ENCODE results near the gene RNF111. TPM values are rescaled to one million over a fixed set of nuclear protein-coding genes. Genes with fewer than 3 reads are reported as not detected.

RNF111 gene
- total and polyA plus RNA-seq, 2 of the 13 experiments (the other 11 are each of a cell fraction or from before 2014, with no cell fraction given), result 12.1 to 23.1 TPM

- H3K4me2 ChIP-seq (ENCODE audit: low read depth, low read length), result no peak overlapping the region
- H4K20me1 ChIP-seq (ENCODE audit: insufficient read depth, low read length), result no peaks in the 10 kb centered on the region
- no peak for DNase-seq (ENCODE audit: low spot score)
- H3K4me1 ChIP-seq (ENCODE audit: insufficient read depth, low read length), result no peaks in the 10 kb centered on the region
- H3K79me2 ChIP-seq (ENCODE audit: insufficient read depth, low read length), result no peaks in the 10 kb centered on the region
- ChIA-PET CTCF (ENCODE audit: low intra/inter-chr PET ratio, low total read pairs) (no interaction called here), POLR2A (no interaction called here)
- no peaks in the 10 kb centered on the region for H3K9me3 ChIP-seq (ENCODE audit: low read length)
- intact Hi-C loops (cut with micrococcal nuclease; ENCODE audit: unreplicated experiment) (no loop called here), in situ Hi-C loops (cut with HindIII; ENCODE audit: extremely low pct_ligation_motif_present, low pct_unique_long_range_greater_than_20kb) (loop anchor here (10.0 kb wide), 1 partner anchor 542 kb away; no protein-coding TSS in a partner anchor)
- FAIRE-seq, result no peak
- H3K4me3 ChIP-seq (replicated peaks in 1 of 3; ENCODE audit: insufficient read depth in 1 of 3, low read depth in 2 of 3, low read length in 3 of 3), result no peak overlapping the region
- no TSS peak for BruUV-seq (replicated peaks)
- H3K36me3 ChIP-seq (replicated peaks in 1 of 2; ENCODE audit: control insufficient read depth in 1 of 2, insufficient read depth in 2 of 2, low read length in 2 of 2), result no peaks in the 10 kb centered on the region
- H3K9ac ChIP-seq (ENCODE audit: insufficient read depth, low read depth, low read length), result no peak overlapping the region
- no peak overlapping the region for H2AFZ ChIP-seq (ENCODE audit: low read length)
- no peak overlapping the region for H3K27ac ChIP-seq (ENCODE audit: extremely low read length, insufficient read depth, low read length)
- peaks cover 2 to 6% of the 10 kb centered on the region in 2 experiments; a peak in 2 of 5 replicates for H3K27me3 ChIP-seq (ENCODE audit: control insufficient read depth in 1 of 2, insufficient read depth in 2 of 2, low read length in 2 of 2)
- no peak for ATAC-seq
- TF ChIP-seq NFYB (CRISPR knock-in tag; IDR thresholded peaks at IDR 0.05), result no peak
- TF ChIP-seq POGZ (CRISPR knock-in tag; IDR thresholded peaks at IDR 0.05), result no peak
- no peak for TF ChIP-seq ZZZ3 (CRISPR knock-in tag; IDR thresholded peaks at IDR 0.05; ENCODE audit: borderline replicate concordance)
- no peak for TF ChIP-seq CSRNP1 (CRISPR knock-in tag; IDR thresholded peaks at IDR 0.05)
- no peak for TF ChIP-seq DR1 (CRISPR knock-in tag; IDR thresholded peaks at IDR 0.05)
- no peak for TF ChIP-seq MTERF4 (CRISPR knock-in tag; IDR thresholded peaks at IDR 0.05)
- no peak for TF ChIP-seq TGIF2 (CRISPR knock-in tag; IDR thresholded peaks at IDR 0.05)
- TF ChIP-seq DDIT3 (CRISPR knock-in tag; IDR thresholded peaks at IDR 0.05), result no peak
- no peak for TF ChIP-seq ZNF354B (CRISPR knock-in tag; IDR thresholded peaks at IDR 0.05)
- TF ChIP-seq ATF5 (CRISPR knock-in tag; IDR thresholded peaks at IDR 0.05; ENCODE audit: low read depth), result no peak
- TF ChIP-seq CREM (IDR thresholded peaks at IDR 0.05), result no peak
- TF ChIP-seq CREM (CRISPR knock-in tag; IDR thresholded peaks at IDR 0.05), result no peak
- no peak for TF ChIP-seq ZBTB44 (CRISPR knock-in tag; IDR thresholded peaks at IDR 0.05)
- TF ChIP-seq ZNF225 (CRISPR knock-in tag; IDR thresholded peaks at IDR 0.05), result no peak
- TF ChIP-seq GTF3A (CRISPR knock-in tag; conservative IDR thresholded peaks at IDR 0.05), result no peak
- TF ChIP-seq SCMH1 (CRISPR knock-in tag; IDR thresholded peaks at IDR 0.05; ENCODE audit: borderline replicate concordance), result no peak
- no peak for TF ChIP-seq E2F5 (CRISPR knock-in tag; conservative IDR thresholded peaks at IDR 0.05)
- no peak for TF ChIP-seq SNRNP70 (IDR thresholded peaks at IDR 0.05; ENCODE audit: low read depth, low read length)
Observed at GRCh38 chr15:58952751-58953150, 34.7 kb upstream of the RNF111 start.
